GM19324 (cell line): ENCODE measurements around the gene GFPT2.

Experiments
- ATAC-seq: cut with Tn5 transposase; IDR thresholded peaks from one replicate; pipeline ENCODE4 v1.9.1; 2021; ENCODE audit warnings: mild to moderate bottlenecking, moderate library complexity; ENCODE audit not compliant: unreplicated experiment, low FRiP score

GFPT2 gene

DNA sequence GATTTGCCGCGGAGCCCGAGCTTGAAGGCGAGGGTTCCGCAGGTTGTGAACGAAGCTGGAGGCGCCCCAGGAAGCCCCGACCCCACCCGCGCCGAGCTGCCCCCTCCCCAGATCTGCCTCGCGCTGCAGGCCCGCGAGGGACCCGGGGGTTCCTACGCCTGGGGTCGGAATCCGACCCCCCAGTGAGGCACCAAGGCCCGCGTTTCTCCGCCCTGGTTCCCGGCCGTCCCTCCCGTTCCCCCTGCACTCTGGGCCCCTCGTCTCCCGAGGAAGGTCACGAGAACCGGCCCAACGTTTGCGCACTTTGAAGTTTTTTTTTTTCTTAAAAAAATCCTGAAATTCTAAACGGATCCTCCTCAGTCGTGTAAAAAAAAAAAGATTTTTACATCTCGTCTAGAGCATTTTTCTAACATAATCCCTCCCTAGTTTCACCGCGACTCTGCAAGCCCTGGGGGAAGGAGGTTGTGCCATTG lies 880 bp upstream of the GFPT2 start:
- no peak for ATAC-seq

DNA sequence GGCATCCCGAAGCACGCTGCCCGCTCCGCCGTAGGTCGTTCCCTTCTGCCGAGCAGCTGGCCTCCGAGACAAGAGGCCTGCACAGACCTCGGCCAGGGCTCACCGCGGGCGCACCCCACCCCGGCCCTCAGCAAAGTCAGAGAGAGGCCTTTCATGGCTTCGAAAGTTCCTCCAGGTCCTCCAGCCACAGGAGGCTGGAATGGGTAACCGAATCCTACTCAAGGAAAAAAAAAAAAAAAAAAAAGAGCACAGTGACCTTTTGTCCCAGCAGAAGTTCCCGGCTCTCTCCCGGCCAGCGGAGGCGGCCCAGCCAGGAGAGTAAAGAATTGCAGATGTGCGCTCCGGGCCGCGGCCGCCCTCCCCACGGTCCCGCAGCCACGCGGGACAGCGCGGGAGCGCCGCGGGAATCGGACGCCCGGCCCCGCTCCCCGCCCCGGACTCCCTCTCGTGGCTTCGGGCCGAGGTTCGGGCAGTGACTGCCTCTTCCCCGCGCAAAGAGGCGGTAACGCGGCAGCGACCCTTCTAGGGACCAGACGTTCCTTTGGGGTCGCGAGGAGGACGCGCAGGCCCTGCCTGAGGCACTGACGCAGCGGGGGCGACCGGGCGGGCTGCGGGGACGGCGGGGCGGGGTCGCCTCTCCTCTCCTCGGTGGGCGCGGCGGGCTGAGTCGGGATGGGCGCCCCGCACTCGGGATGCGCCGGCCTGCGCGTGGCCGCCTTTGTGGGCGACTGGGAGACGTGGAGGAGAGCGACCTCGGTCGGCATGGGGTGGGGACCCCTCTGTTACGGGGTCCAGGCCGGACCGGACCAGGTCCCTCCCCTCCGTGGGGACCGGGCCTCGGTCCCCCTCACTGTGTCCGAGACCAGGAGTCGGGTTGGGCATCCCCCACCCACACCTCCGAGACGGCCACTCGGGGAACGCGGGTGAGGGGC lies 754 bp downstream of the GFPT2 start:
- no peak for ATAC-seq

DNA sequence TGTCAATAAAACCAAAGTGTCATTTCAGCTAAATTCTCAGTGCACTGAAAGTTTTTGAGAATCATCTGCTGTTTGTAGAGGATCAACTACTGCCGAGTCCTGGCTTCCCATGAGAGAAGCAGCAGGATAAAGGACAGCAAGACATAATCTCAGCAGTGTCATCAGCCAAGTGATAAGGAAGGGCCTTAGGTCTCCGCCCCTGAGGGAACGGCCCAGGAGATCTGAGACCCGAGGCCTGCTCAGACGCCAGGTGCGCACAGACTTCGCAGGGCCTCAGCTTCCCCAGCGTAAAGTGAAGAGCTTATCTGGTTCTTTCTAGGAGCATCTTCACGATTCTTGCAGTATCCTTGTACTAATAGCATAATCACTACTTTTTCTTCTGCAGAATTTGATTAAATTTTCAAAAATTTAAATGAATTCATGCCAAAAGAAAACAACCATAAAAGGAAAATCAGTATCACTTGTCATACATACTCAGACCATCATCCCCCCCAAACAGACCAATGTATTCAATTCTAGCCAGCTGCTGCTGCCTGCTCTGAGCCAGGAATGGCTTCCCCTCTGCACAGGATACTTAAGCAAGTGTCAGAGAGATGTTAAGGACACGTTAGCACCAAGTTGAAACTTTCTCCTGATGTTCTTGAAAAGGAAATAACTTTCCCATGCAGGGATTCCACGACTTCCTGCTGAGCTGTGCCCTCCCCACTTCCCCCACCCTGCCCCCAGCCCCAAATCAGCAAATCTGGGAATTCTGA lies 2.2 kb downstream of the GFPT2 start:
- ATAC-seq, result no peak

- ATAC-seq, result no peak
Observed at GRCh38 chr5:180350296-180350695, 2.8 kb downstream of the GFPT2 start.

- ATAC-seq, result no peak
Observed at GRCh38 chr5:180349391-180349790, 3.7 kb downstream of the GFPT2 start.

DNA sequence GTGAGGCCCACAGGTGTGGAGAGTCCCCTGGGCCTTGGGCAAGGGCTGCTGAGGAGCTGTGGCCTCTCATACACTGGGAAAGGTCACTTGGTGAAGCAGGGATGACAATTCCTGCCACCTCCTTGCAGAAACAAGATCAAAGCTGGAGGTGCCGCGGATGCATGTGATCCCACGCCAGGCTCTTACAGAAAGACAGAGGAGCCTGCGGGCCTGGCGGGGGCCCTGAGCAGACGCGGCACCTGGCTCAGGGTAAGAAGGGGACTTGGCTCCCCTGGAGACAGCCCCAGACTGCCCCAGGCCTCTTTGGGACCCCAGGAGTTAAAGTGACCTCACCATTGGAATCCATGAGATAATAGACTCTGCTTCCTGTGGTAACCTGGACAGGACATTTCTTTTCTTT lies 4.8 kb downstream of the GFPT2 start:
- no peak for ATAC-seq

- ATAC-seq, result no peak
Observed at GRCh38 chr5:180347702-180348101, 5.4 kb downstream of the GFPT2 start.

- no peak for ATAC-seq
Observed at GRCh38 chr5:180346358-180346757, 6.8 kb downstream of the GFPT2 start.

DNA sequence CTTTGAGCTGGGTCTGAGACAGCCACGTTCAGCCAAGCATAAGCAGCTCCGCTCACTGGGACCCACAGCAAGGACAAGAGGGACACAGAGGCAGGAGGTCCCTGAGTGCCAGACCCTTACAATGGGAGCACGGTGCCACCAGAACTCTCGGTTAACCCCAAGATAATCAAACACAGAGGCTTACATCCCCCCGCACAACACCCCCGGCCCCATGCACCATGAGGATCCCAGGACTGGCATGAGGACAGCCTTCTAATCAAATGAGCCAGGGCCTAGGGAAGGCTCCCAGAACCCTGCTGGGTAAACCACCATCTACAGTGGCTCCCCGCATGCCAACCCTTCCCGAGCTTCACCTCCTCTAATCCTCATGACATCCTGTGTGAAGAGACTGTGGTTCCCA lies 7.4 kb downstream of the GFPT2 start:
- no peak for ATAC-seq

GRCh38 chr5:180345186-180345585 lies 8.0 kb downstream of the GFPT2 start:
- ATAC-seq, result no peak

DNA sequence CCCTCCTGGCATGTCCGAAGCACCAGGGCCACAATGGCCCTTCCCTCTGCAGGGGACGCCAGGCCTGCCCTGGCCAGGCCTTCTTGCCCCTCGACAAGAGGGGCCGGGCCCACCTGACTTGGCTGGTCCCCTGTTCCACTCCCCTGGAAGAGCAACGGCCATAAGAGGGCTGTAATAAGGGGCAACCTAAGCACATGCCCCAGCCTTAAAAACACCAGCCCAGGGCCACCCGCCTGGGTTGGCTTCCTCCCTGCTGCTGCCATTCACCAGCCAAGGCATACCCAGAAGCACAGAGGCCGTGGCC lies 8.5 kb downstream of the GFPT2 start:
- no peak for ATAC-seq

DNA sequence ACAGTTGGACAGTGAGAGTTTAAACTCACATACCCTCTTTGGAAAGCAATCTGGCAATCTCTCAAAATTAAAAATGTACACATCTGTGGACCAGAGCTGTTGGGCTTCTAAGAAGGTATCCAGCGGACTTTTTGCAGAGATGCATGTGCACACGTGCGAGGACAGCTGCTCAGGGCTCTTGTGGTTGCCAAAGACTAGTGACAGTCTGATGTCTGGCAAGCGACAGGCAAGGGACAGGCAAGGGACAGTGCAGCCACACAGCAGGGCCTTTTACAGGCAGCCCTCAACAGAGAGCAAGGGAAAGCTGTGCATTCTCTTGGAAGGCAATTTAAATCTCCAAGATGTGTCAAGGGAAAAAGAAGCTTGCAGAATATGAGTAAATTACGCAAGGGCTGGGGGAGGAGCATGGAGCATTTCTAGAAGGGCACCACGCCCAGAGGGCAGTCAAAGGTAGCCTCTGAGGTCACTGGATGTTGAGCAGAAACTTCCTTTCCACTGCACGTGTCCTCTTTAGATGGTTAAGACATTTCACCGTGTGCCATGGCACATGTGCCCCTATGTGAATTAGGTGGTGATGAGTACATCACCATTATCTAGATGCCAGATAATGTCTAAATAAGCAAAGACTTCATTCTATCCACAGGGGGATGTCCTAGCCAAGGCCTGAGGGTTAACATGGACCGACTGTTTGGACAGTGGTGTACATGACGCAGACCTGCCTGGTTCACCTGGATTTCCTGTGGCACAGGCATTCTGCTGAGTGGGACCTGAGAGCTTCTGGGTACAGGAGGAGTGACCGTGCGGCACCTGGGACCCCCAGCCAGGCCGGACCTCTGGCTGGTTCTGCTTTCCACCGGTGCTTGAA lies 9.1 kb downstream of the GFPT2 start:
- no peak for ATAC-seq

DNA sequence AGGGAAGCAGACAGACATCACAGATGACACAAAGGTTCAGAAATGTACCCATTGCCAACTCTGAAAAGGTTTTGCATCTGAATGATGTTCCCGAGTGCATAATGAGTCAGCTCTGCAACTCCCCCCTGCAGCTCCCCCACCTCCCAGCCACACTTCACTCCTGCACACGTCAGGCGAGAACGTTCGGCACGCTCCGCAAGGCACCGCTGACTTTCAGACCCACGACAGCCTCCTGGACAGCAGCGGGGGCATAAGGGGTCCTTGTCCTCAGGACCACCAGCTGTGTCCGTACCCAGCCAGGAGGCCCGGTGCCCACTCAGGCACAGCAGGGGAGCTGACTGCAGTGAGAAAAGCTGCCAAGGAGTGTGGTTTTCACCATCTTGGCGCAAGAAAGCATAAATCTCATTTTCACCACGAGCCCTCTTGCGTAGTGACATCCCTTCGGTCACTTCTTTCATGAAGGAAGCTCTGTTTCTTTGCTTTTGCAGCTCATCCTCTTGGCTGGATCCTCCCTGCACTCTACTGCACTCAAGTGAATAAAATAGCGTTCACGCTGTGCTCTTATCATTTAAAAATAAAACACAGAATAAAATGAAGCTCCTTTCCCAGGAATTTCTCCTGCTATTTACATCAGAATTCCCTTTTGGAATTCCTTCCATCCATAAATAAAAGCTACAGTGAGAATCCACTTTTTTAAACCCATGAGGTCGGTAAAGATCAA lies 9.9 kb downstream of the GFPT2 start:
- no peak for ATAC-seq

DNA sequence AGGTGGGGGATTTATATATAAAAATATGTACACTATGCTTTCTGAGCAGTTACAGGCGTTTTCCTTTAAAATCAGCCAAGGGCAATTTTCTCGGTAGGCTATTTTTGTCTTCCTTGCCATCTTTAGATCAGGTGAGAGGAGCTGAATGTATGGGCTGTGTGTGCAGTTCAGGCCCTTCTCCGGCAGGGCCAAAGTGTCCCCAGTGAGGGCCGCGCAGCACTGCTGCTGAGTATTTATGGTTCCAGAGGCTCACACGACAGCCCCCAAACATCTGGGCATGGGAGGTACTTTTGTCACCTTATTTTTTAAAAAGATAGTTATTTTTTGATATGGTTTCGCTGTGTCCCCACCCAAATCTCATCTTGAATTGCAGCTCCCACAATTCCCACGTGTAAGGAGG lies 11.5 kb downstream of the GFPT2 start:
- no peak for ATAC-seq

- no peak for ATAC-seq
Observed at GRCh38 chr5:180340856-180341255, 12.3 kb downstream of the GFPT2 start.

- ATAC-seq, result no peak
Observed at GRCh38 chr5:180339583-180340183, 13.5 kb downstream of the GFPT2 start.

DNA sequence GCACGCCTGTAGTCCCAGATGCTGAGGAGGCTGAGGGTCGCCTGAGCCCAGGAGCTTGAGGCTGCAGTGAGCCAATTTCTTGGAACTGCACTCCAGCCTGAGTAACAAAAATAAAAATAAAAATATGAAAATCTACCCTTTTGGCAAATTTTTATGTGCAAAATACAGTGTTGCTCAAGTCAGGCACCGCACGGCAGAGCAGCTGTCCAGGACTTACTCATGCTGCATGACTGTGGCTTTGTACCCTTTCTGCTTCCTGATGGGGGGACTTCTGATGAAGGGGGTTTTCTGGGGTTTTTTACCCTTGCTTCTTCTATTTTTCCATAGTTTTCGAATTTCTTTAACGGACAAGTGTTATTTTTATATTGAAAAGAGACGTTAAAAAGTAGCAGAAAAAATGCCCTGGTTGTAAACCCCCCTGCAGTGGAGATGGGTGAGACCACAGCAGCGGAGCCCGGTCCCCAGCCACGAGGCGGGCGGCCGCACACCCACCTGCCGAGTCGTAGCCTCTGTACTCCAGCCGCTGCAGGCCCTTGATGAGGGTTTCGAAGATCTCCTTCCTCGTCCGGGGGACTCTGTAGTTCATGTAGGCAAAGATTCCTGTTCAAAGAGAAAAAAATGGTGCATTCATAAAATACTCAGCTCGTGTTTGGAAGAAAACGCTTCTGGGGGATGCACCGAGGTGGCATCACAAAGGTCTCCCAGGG lies 15.0 kb downstream of the GFPT2 start:
- ATAC-seq, result no peak

- no peak for ATAC-seq
Observed at GRCh38 chr5:180336234-180337020, 16.7 kb downstream of the GFPT2 start.
